T-cell (primary cell): ENCODE measurements around the gene BABAM2. TPM values are rescaled to one million over a fixed set of nuclear protein-coding genes. Genes with fewer than 3 reads are reported as not detected.
A peak's percentile ranks its signal among the peaks of the same experiment; 100 is the strongest.

Experiments
- ATAC-seq, 4 experiments: fragments of 200-7000 bp in 3 of 4; fragments of 150-1000 bp in 1 of 4; cut with Tn5 transposase; replicated peaks in 1 of 4; 1 replicate in 3 of 4; 2 replicates in 1 of 4; pipeline ENCODE4 v1.10.0; 2021; ENCODE audit warnings: moderate library complexity in 3 of 4, mild to moderate bottlenecking in 2 of 4, moderate number of reproducible peaks in 1 of 4
- CTCF ChIA-PET, 2 donors: fragments of 300-600 bp; sonication (Branson Sonifier 250); formaldehyde crosslinking; loops; one replicate each; lab custom pipeline; 2022; ENCODE audit warnings: antibody characterized with exemption in 2 of 2; lab: Charles Lee
- POLR2A ChIA-PET, 2 donors: fragments of 300-600 bp; sonication (Branson Sonifier 250); formaldehyde crosslinking; loops; one replicate each; lab custom pipeline; 2022; ENCODE audit warnings: antibody characterized with exemption in 2 of 2; lab: Charles Lee
- DNase-seq, 35 experiments: peaks; one replicate each; pipeline versions ENCODE4 v3.0.0 to v3.0.0-alpha.2; 2013 to 2023
- H3K27ac ChIP-seq: one replicate; pipeline ENCODE4 v1.5.1; 2013; ENCODE audit warnings: low read length
- H3K27me3 ChIP-seq, 2 experiments: replicated peaks in 1 of 2; 1 replicate in 1 of 2; 2 replicates in 1 of 2; pipeline versions ENCODE4 v1.6.1 to v1.7.0; 2013; ENCODE audit warnings: low read length in 1 of 2, mixed read lengths in 1 of 2; ENCODE audit not compliant: control insufficient read depth in 2 of 2, insufficient read depth in 2 of 2; ENCODE audit errors: extremely low read depth in 1 of 2
- H3K36me3 ChIP-seq, 2 donors: 1 replicate in 1 of 2; 2 replicates in 1 of 2; pipeline versions ENCODE4 v1.6.1 to v1.7.0; 2013; ENCODE audit warnings: low read length in 1 of 2; ENCODE audit not compliant: control insufficient read depth in 2 of 2, insufficient read depth in 1 of 2; ENCODE audit errors: extremely low read depth in 1 of 2
- H3K4me1 ChIP-seq, 2 experiments: 1 replicate in 1 of 2; 2 replicates in 1 of 2; pipeline versions ENCODE4 v1.6.1 to v1.7.0; 2013; ENCODE audit warnings: low read length in 2 of 2, mixed read lengths in 1 of 2; ENCODE audit not compliant: insufficient read depth in 2 of 2, control insufficient read depth in 1 of 2; ENCODE audit errors: extremely low read depth in 1 of 2
- H3K4me3 ChIP-seq, 2 donors: 1 replicate in 1 of 2; 2 replicates in 1 of 2; pipeline versions ENCODE4 v1.5.1 to v1.7.0; 2013; ENCODE audit warnings: mild to moderate bottlenecking in 2 of 2, low read length in 1 of 2, moderate library complexity in 1 of 2; ENCODE audit not compliant: control insufficient read depth in 1 of 2; ENCODE audit errors: extremely low read depth in 1 of 2
- H3K9me3 ChIP-seq: 2 replicates; pipeline ENCODE4 v1.7.0; 2013
- H3K27ac Mint-ChIP-seq, 2 donors: one replicate each; pipeline ENCODE4 v1.8.0; 2020 to 2021; ENCODE audit warnings: mild to moderate bottlenecking in 2 of 2, mixed read lengths in 2 of 2
- H3K27me3 Mint-ChIP-seq, 2 donors: one replicate each; pipeline ENCODE4 v1.8.0; 2021 to 2022; ENCODE audit warnings: mixed read lengths in 2 of 2
- H3K36me3 Mint-ChIP-seq: one replicate; pipeline ENCODE4 v1.8.0; 2021; ENCODE audit warnings: mixed read lengths
- H3K4me1 Mint-ChIP-seq, 3 donors: one replicate each; pipeline ENCODE4 v1.8.0; 2020 to 2022; ENCODE audit warnings: mixed read lengths in 3 of 3, mild to moderate bottlenecking in 1 of 3
- H3K4me3 Mint-ChIP-seq, 3 donors: one replicate each; pipeline ENCODE4 v1.8.0; 2020 to 2022; ENCODE audit warnings: mild to moderate bottlenecking in 3 of 3, mixed read lengths in 3 of 3, moderate library complexity in 3 of 3
- H3K9me3 Mint-ChIP-seq, 3 donors: one replicate each; pipeline ENCODE4 v1.8.0; 2020 to 2022; ENCODE audit warnings: mixed read lengths in 3 of 3
- WGBS: methylation state at CpG from one replicate; pipeline ENCODE4 v1.1.5; 2013; ENCODE audit warnings: missing lambda C conversion rate; ENCODE audit not compliant: insufficient coverage; 5-methylcytosine and 5-hydroxymethylcytosine counted together
- total RNA-seq, 35 experiments: library from RNA in 6 of 35; stranded (reverse) in 6 of 35; fragments of 120-200 nt in 1 of 35; gene quantifications; one replicate each; pipeline versions ENCODE4 v1.2.1 to v1.2.4 and lab custom pipeline; 2013 to 2026

The BABAM2 gene
- total RNA-seq, 5 donors from 2014 or later (not counting 1 experiment from before 2014, with no cell fraction given) = 28.4 to 45.2 (median 37.4) TPM

GRCh38 chr2:28373854-28374253 is 483.3 kb downstream of the BABAM2 start:
- H3K9me3 Mint-ChIP-seq = no peaks in the 10 kb centered on the region
- Histone ChIP-seq H3K27me3 (no peaks in the 10 kb centered on the region), H3K4me3 (no peak overlapping the region), H3K27ac (no peak overlapping the region), H3K9me3 (no peaks in the 10 kb centered on the region), H3K4me1 (peaks cover 6 to 17% of the 10 kb centered on the region in 2 experiments), H3K36me3 (no peaks in the 10 kb centered on the region)
- H3K36me3 Mint-ChIP-seq = no peaks in the 10 kb centered on the region
- H3K27me3 Mint-ChIP-seq = no peaks in the 10 kb centered on the region
- ChIA-PET POLR2A (no interaction called here), CTCF (no interaction called here)
- ATAC-seq = no peak
- no peak overlapping the region for H3K27ac Mint-ChIP-seq
- H3K4me1 Mint-ChIP-seq = peaks cover 6 to 23% (median 9%) of the 10 kb centered on the region in 3 donors
- no peak for DNase-seq
- no CpG with 5 or more reads among the region's 4 CpGs for WGBS
- H3K4me3 Mint-ChIP-seq = no peak overlapping the region

GRCh38 chr2:28374331-28374730 is 483.8 kb downstream of the BABAM2 start:
- H3K36me3 Mint-ChIP-seq = no peaks in the 10 kb centered on the region
- no peaks in the 10 kb centered on the region for H3K9me3 Mint-ChIP-seq
- Histone ChIP-seq H3K9me3 (no peaks in the 10 kb centered on the region), H3K4me3 (no peak overlapping the region), H3K27me3 (no peaks in the 10 kb centered on the region), H3K27ac (no peak overlapping the region), H3K36me3 (no peaks in the 10 kb centered on the region), H3K4me1 (peaks cover 11 to 22% of the 10 kb centered on the region in 2 experiments)
- ChIA-PET POLR2A (no interaction called here), CTCF (no interaction called here)
- H3K27ac Mint-ChIP-seq = no peak overlapping the region
- 100% methylated on average over 4 of the region's 5 CpGs for WGBS
- DNase-seq = no peak
- H3K27me3 Mint-ChIP-seq = no peaks in the 10 kb centered on the region
- ATAC-seq = no peak
- H3K4me1 Mint-ChIP-seq = peaks cover 11 to 26% (median 13%) of the 10 kb centered on the region in 3 donors
- no peak overlapping the region for H3K4me3 Mint-ChIP-seq

- ChIA-PET CTCF (no interaction called here), POLR2A (no interaction called here)
- no peak overlapping the region for H3K27ac Mint-ChIP-seq
- no peak for DNase-seq
- Histone ChIP-seq H3K4me1 (peaks cover 16 to 31% of the 10 kb centered on the region in 2 experiments), H3K36me3 (no peaks in the 10 kb centered on the region), H3K4me3 (no peak overlapping the region), H3K27me3 (no peaks in the 10 kb centered on the region), H3K27ac (no peak overlapping the region), H3K9me3 (no peaks in the 10 kb centered on the region)
- peaks cover 15 to 33% (median 17%) of the 10 kb centered on the region in 3 donors for H3K4me1 Mint-ChIP-seq
- H3K36me3 Mint-ChIP-seq = no peaks in the 10 kb centered on the region
- no peak overlapping the region for H3K4me3 Mint-ChIP-seq
- 93% methylated on average over 2 of the region's 3 CpGs for WGBS
- no peaks in the 10 kb centered on the region for H3K9me3 Mint-ChIP-seq
- no peak for ATAC-seq
- no peaks in the 10 kb centered on the region for H3K27me3 Mint-ChIP-seq
These were observed 484.7 kb downstream of the BABAM2 start for GRCh38 chr2:28375236-28375635.

GRCh38 chr2:28375742-28376631 is 485.5 kb downstream of the BABAM2 start:
- no peaks in the 10 kb centered on the region for H3K9me3 Mint-ChIP-seq
- no peak overlapping the region for H3K27ac Mint-ChIP-seq

GRCh38 chr2:28377195-28377816 is 486.8 kb downstream of the BABAM2 start:
- Histone ChIP-seq H3K9me3 (no peaks in the 10 kb centered on the region), H3K27me3 (no peaks in the 10 kb centered on the region), H3K4me1 (peaks cover 20 to 38% of the 10 kb centered on the region in 2 experiments), H3K36me3 (no peaks in the 10 kb centered on the region), H3K4me3 (no peak overlapping the region), H3K27ac (no peak overlapping the region)
- POLR2A ChIA-PET = no interaction called here
- Mint-ChIP-seq H3K27ac (no peak overlapping the region), H3K27me3 (no peaks in the 10 kb centered on the region), H3K9me3 (no peaks in the 10 kb centered on the region), H3K4me3 (no peak overlapping the region), H3K36me3 (no peaks in the 10 kb centered on the region), H3K4me1 (peaks cover 15 to 34% (median 23%) of the 10 kb centered on the region in 3 donors)
- ATAC-seq = no peak
- WGBS = 97% methylated on average over 12 of the region's 19 CpGs
- DNase-seq = no peak
- CTCF ChIA-PET = no interaction called here

More at GRCh38 chr2:28375742-28376631, 485.5 kb downstream of the BABAM2 start:
- no peaks in the 10 kb centered on the region for H3K9me3 ChIP-seq
- 95% methylated on average over 5 of the region's 8 CpGs for WGBS
- Mint-ChIP-seq H3K4me1 (peaks cover 15 to 34% (median 17%) of the 10 kb centered on the region in 3 donors), H3K4me3 (no peak overlapping the region), H3K27me3 (no peaks in the 10 kb centered on the region), H3K36me3 (no peaks in the 10 kb centered on the region)
- H3K4me3 ChIP-seq = no peak overlapping the region
- POLR2A ChIA-PET = no interaction called here
- CTCF ChIA-PET = no interaction called here
- ATAC-seq = no peak
- H3K4me1 ChIP-seq = peaks cover 19 to 38% of the 10 kb centered on the region in 2 experiments
- H3K36me3 ChIP-seq = no peaks in the 10 kb centered on the region
- no peak for DNase-seq
- no peaks in the 10 kb centered on the region for H3K27me3 ChIP-seq
- H3K27ac ChIP-seq = no peak overlapping the region

- ATAC-seq = peak in 2 of 4 experiments; percentile 30 to 41
- H3K27me3 Mint-ChIP-seq = no peaks in the 10 kb centered on the region
- WGBS = 83% methylated on average over 9 of the region's 9 CpGs
- ChIA-PET CTCF (interaction anchor here in 1 of 2 donors (0.9 kb wide), 2 partner anchors 11 kb away, joined by 3 to 4 read pairs; no protein-coding TSS in a partner anchor), POLR2A (interaction anchor here in 1 of 2 donors (1.0 to 1.1 kb wide), 2 partner anchors 12 to 15 kb away, joined by 3 to 4 read pairs; partner anchors contain the start of gene FOSL2)
- Histone ChIP-seq H3K27me3 (no peaks in the 10 kb centered on the region), H3K4me3 (no peak overlapping the region), H3K4me1 (peaks cover 20 to 38% of the 10 kb centered on the region in 2 experiments), H3K36me3 (no peaks in the 10 kb centered on the region), H3K9me3 (no peaks in the 10 kb centered on the region), H3K27ac (no peak overlapping the region)
- H3K36me3 Mint-ChIP-seq = no peaks in the 10 kb centered on the region
- peak overlapping the region in 1 of 2 donors; percentile 46 for H3K27ac Mint-ChIP-seq
- H3K4me1 Mint-ChIP-seq = peaks cover 15 to 32% (median 30%) of the 10 kb centered on the region in 3 donors
- DNase-seq = no peak
- H3K9me3 Mint-ChIP-seq = no peaks in the 10 kb centered on the region
- no peak overlapping the region for H3K4me3 Mint-ChIP-seq
These were observed 487.6 kb downstream of the BABAM2 start for GRCh38 chr2:28377984-28378678.
